ENCODE data around the gene ADTRP. TPM values are rescaled to one million over a fixed set of nuclear protein-coding genes. Genes with fewer than 3 reads are reported as not detected.

Gene ADTRP
- total and polyA plus RNA-seq, 10 of the 15 experiments (the other 5 are each of a cell fraction or from before 2014, with no cell fraction given): 0.10 to 2.6 (median 2.1) TPM

GRCh38 chr6:11766589-11767450 lies 11.8 kb downstream of the ADTRP start:
- ChIA-PET POLR2A (no interaction called here), SMC1A (ENCODE audit: uncharacterized antibody, unreplicated experiment) (interaction anchor here (0.6 to 3.2 kb wide), 7 partner anchors 11 to 1725 kb away, joined by 3 to 9 read pairs (median 4); no protein-coding TSS in a partner anchor), RAD21 (ENCODE audit: unreplicated experiment) (no interaction called here), CTCF (interaction anchor here (1.0 to 1.3 kb wide), 2 partner anchors 19 to 189 kb away, joined by 3 read pairs; no protein-coding TSS in a partner anchor)
- H3K4me3 ChIP-seq: no peak overlapping the region
- H4K20me1 ChIP-seq (ENCODE audit: control insufficient read depth, insufficient read depth): no peaks in the 10 kb centered on the region
- no peak overlapping the region for H2AFZ ChIP-seq (ENCODE audit: control insufficient read depth, low read depth, low read length)
- H3K4me2 ChIP-seq (ENCODE audit: control insufficient read depth, insufficient read depth): no peak overlapping the region
- H3K27ac ChIP-seq (ENCODE audit: control insufficient read depth, insufficient read depth): no peak overlapping the region
- FAIRE-seq (no peak), DNase-seq (ENCODE audit: low read depth, low spot score) (no peak), ATAC-seq (no peak)
- no peaks in the 10 kb centered on the region for H3K79me2 ChIP-seq (ENCODE audit: control insufficient read depth, insufficient read depth, low read length)
- H3K36me3 ChIP-seq (ENCODE audit: control insufficient read depth in 2 of 2, insufficient read depth in 2 of 2, low read length in 1 of 2): no peaks in the 10 kb centered on the region
- H3K27me3 ChIP-seq (replicated peaks in 1 of 2; ENCODE audit: control insufficient read depth in 2 of 2, insufficient read depth in 2 of 2, low read length in 1 of 2): no peaks in the 10 kb centered on the region
- 72% methylated on average over 8 of the region's 8 CpGs for WGBS (ENCODE audit: insufficient coverage, insufficient replicate concordance, low lambda C conversion rate, missing lambda C conversion rate)
- in situ Hi-C loops (cut with MboI): no loop called here
- H3K4me1 ChIP-seq (ENCODE audit: control insufficient read depth, insufficient read depth, low read length): peaks cover 11% of the 10 kb centered on the region
- H3K9me3 ChIP-seq (replicated peaks; ENCODE audit: control insufficient read depth, insufficient read depth, low read length): no peaks in the 10 kb centered on the region
- BruUV-seq (replicated peaks): no TSS peak
- H3K9ac ChIP-seq (ENCODE audit: control insufficient read depth, insufficient read depth, low read length): no peak overlapping the region
- intact Hi-C loops (cut with micrococcal nuclease; ENCODE audit: unreplicated experiment): no loop called here
- TF ChIP-seq EP300 (IDR thresholded peaks at IDR 0.05; ENCODE audit: borderline replicate concordance in 1 of 2, control insufficient read depth in 1 of 2, low read depth in 2 of 2, low read length in 2 of 2) (no peak), CBFB (IDR thresholded peaks at IDR 0.05; ENCODE audit: low read depth) (no peak), MLLT1 (IDR thresholded peaks at IDR 0.05) (no peak), POLR2A (IDR thresholded peaks at IDR 0.05; ENCODE audit: low read depth, low read length) (no peak), HDGF (IDR thresholded peaks at IDR 0.05) (no peak), ZNF592 (IDR thresholded peaks at IDR 0.05) (no peak), USF1 (IDR thresholded peaks at IDR 0.05; ENCODE audit: borderline replicate concordance, extremely low read length, insufficient read depth, low read depth, low read length) (no peak), FOS (IDR thresholded peaks at IDR 0.05; ENCODE audit: borderline replicate concordance, extremely low read depth, insufficient read length) (no peak), SPI1 (IDR thresholded peaks at IDR 0.05; ENCODE audit: borderline replicate concordance, insufficient read depth, low read depth, low read length) (no peak), GABPA (IDR thresholded peaks at IDR 0.05; ENCODE audit: low read depth) (no peak), SUPT20H (IDR thresholded peaks at IDR 0.05; ENCODE audit: borderline replicate concordance, control insufficient read depth, low read depth, low read length) (no peak), NR2C2 (IDR thresholded peaks at IDR 0.05; ENCODE audit: borderline replicate concordance, control insufficient read depth, insufficient read length, low read depth) (no peak), CEBPB (IDR thresholded peaks at IDR 0.05; ENCODE audit: borderline replicate concordance in 1 of 2, low read depth in 2 of 2, low read length in 2 of 2) (no peak), FOXK2 (IDR thresholded peaks at IDR 0.05) (no peak)
